GM23338 (cell line): ENCODE results near the gene ADCY5. TPM values are rescaled to one million over a fixed set of nuclear protein-coding genes. Genes with fewer than 3 reads are reported as not detected.

Experiments
- ATAC-seq: fragments of 200-7000 bp; cut with Tn5 transposase; 3 replicates; pipeline ENCODE4 v1.9.1; 2020
- DNase-seq: peaks from one replicate; pipeline ENCODE4 v3.0.0-alpha.2; 2015; ENCODE audit warnings: low spot score
- H2AFZ ChIP-seq: fragments of 200-600 bp; sonication (generic); 2 replicates; pipeline ENCODE4 v1.8.0; 2016; ENCODE audit warnings: antibody characterized with exemption, mild to moderate bottlenecking, moderate library complexity
- H3F3A ChIP-seq: fragments of 200-600 bp; sonication (generic); replicated peaks from 2 replicates; pipeline ENCODE4 v1.8.0; 2017; ENCODE audit warnings: antibody characterized with exemption, mixed run types, low read depth
- H3K27ac ChIP-seq: fragments of 200-600 bp; sonication (generic); 2 replicates; pipeline ENCODE4 v1.6.1; 2016; ENCODE audit warnings: low read depth
- H3K27me3 ChIP-seq: fragments of 200-600 bp; sonication (generic); 2 replicates; pipeline ENCODE4 v1.8.0; 2016; ENCODE audit warnings: mild to moderate bottlenecking, mixed run types, moderate library complexity; ENCODE audit not compliant: insufficient read depth
- H3K36me3 ChIP-seq: fragments of 200-600 bp; sonication (generic); 2 replicates; pipeline ENCODE4 v1.8.0; 2016; ENCODE audit warnings: mild to moderate bottlenecking; ENCODE audit not compliant: insufficient read depth
- H3K4me1 ChIP-seq: fragments of 200-600 bp; sonication (generic); 2 replicates; pipeline ENCODE4 v1.8.0; 2016; ENCODE audit warnings: mild to moderate bottlenecking, moderate library complexity; ENCODE audit not compliant: insufficient read depth
- H3K4me2 ChIP-seq: fragments of 200-600 bp; sonication (generic); 2 replicates; pipeline ENCODE4 v1.7.1; 2017; ENCODE audit warnings: mixed run types
- H3K4me3 ChIP-seq: fragments of 200-600 bp; sonication (generic); 2 replicates; pipeline ENCODE4 v1.6.1; 2016; ENCODE audit warnings: mixed run types
- H3K79me2 ChIP-seq: fragments of 200-600 bp; sonication (generic); replicated peaks from 2 replicates; pipeline ENCODE4 v1.8.0; 2017; ENCODE audit warnings: mild to moderate bottlenecking; ENCODE audit not compliant: insufficient read depth
- H3K9me2 ChIP-seq: fragments of 200-600 bp; sonication (generic); 2 replicates; pipeline ENCODE4 v1.8.0; 2017; ENCODE audit not compliant: insufficient read depth
- H4K20me1 ChIP-seq: fragments of 200-600 bp; sonication (generic); replicated peaks from 2 replicates; pipeline ENCODE4 v1.8.0; 2017; ENCODE audit warnings: mild to moderate bottlenecking; ENCODE audit not compliant: insufficient read depth
- H3K27ac Mint-ChIP-seq: 2 replicates; pipeline ENCODE4 v1.8.0; 2020; ENCODE audit warnings: inconsistent platforms, mild to moderate bottlenecking, moderate library complexity, mixed read lengths
- H3K27me3 Mint-ChIP-seq: 3 replicates; pipeline ENCODE4 v1.8.0; 2022; ENCODE audit warnings: low read depth, mild to moderate bottlenecking, moderate library complexity, mixed read lengths, inconsistent platforms; ENCODE audit not compliant: insufficient read depth, poor library complexity
- H3K36me3 Mint-ChIP-seq: 3 replicates; pipeline ENCODE4 v1.8.0; 2021; ENCODE audit warnings: low read depth, mild to moderate bottlenecking, inconsistent platforms, moderate library complexity, mixed read lengths
- H3K4me1 Mint-ChIP-seq: 3 replicates; pipeline ENCODE4 v1.8.0; 2020; ENCODE audit warnings: mild to moderate bottlenecking, inconsistent platforms, mixed read lengths
- H3K4me3 Mint-ChIP-seq: 3 replicates; pipeline ENCODE4 v1.8.0; 2021; ENCODE audit warnings: moderate library complexity, mild to moderate bottlenecking, inconsistent platforms, mixed read lengths
- H3K9me3 Mint-ChIP-seq: 3 replicates; pipeline ENCODE4 v1.8.0; 2020; ENCODE audit warnings: moderate library complexity, mild to moderate bottlenecking, inconsistent platforms, mixed read lengths
- EZH2 ChIP-seq: fragments of 200-600 bp; sonication (generic); IDR thresholded peaks from one replicate; pipeline ENCODE4 v1.8.0; 2017; ENCODE audit warnings: antibody characterized with exemption, mild to moderate bottlenecking, low read depth; ENCODE audit not compliant: unreplicated experiment
- REST ChIP-seq: IDR thresholded peaks from one replicate; pipeline ENCODE4 v1.6.1; 2018; ENCODE audit warnings: antibody characterized with exemption; ENCODE audit not compliant: unreplicated experiment
- polyA plus RNA-seq: library from polyadenylated mRNA; unstranded; fragments of >200 nt; fragmentation: Nextera tagmentation; extraction: Ambion mirVana; gene quantifications from 2 replicates; pipeline ENCODE4 v1.2.1, GENCODE V29; 2016
- total RNA-seq: library from RNA; depleted of rRNA; stranded (reverse); fragments of >200 nt; shearing (Covaris generic); gene quantifications from 2 replicates; pipeline ENCODE4 v1.2.3, GENCODE V29; 2014
- TF ChIP-seq, protein P1 (sequence below): fragments of 250-450 bp; sonication (Bioruptor Pico); IDR thresholded peaks from 2 replicates; pipeline ENCODE4 v1.5.0; 2020; ENCODE audit warnings: mild to moderate bottlenecking, moderate library complexity

ADCY5 gene
- total and polyA plus RNA-seq, 2 experiments from 2014 or later = 3.5 to 10.2 TPM

- DNase-seq (no peak), ATAC-seq (no peak)
- no peaks in the 10 kb centered on the region for H3K4me1 ChIP-seq
- no peak overlapping the region for H3K4me2 ChIP-seq
- no peaks in the 10 kb centered on the region for H3K9me3 Mint-ChIP-seq
- H3F3A ChIP-seq = no peaks in the 10 kb centered on the region
- H3K79me2 ChIP-seq = no peaks in the 10 kb centered on the region
- no peak overlapping the region for H2AFZ ChIP-seq
- no peaks in the 10 kb centered on the region for H3K27me3 ChIP-seq
- no peaks in the 10 kb centered on the region for H3K36me3 ChIP-seq
- H3K4me3 ChIP-seq = no peak overlapping the region
- H3K27ac Mint-ChIP-seq = no peak overlapping the region
- no peaks in the 10 kb centered on the region for H3K4me1 Mint-ChIP-seq
- TF ChIP-seq EZH2 = no peak
- TF ChIP-seq, protein P1, sequence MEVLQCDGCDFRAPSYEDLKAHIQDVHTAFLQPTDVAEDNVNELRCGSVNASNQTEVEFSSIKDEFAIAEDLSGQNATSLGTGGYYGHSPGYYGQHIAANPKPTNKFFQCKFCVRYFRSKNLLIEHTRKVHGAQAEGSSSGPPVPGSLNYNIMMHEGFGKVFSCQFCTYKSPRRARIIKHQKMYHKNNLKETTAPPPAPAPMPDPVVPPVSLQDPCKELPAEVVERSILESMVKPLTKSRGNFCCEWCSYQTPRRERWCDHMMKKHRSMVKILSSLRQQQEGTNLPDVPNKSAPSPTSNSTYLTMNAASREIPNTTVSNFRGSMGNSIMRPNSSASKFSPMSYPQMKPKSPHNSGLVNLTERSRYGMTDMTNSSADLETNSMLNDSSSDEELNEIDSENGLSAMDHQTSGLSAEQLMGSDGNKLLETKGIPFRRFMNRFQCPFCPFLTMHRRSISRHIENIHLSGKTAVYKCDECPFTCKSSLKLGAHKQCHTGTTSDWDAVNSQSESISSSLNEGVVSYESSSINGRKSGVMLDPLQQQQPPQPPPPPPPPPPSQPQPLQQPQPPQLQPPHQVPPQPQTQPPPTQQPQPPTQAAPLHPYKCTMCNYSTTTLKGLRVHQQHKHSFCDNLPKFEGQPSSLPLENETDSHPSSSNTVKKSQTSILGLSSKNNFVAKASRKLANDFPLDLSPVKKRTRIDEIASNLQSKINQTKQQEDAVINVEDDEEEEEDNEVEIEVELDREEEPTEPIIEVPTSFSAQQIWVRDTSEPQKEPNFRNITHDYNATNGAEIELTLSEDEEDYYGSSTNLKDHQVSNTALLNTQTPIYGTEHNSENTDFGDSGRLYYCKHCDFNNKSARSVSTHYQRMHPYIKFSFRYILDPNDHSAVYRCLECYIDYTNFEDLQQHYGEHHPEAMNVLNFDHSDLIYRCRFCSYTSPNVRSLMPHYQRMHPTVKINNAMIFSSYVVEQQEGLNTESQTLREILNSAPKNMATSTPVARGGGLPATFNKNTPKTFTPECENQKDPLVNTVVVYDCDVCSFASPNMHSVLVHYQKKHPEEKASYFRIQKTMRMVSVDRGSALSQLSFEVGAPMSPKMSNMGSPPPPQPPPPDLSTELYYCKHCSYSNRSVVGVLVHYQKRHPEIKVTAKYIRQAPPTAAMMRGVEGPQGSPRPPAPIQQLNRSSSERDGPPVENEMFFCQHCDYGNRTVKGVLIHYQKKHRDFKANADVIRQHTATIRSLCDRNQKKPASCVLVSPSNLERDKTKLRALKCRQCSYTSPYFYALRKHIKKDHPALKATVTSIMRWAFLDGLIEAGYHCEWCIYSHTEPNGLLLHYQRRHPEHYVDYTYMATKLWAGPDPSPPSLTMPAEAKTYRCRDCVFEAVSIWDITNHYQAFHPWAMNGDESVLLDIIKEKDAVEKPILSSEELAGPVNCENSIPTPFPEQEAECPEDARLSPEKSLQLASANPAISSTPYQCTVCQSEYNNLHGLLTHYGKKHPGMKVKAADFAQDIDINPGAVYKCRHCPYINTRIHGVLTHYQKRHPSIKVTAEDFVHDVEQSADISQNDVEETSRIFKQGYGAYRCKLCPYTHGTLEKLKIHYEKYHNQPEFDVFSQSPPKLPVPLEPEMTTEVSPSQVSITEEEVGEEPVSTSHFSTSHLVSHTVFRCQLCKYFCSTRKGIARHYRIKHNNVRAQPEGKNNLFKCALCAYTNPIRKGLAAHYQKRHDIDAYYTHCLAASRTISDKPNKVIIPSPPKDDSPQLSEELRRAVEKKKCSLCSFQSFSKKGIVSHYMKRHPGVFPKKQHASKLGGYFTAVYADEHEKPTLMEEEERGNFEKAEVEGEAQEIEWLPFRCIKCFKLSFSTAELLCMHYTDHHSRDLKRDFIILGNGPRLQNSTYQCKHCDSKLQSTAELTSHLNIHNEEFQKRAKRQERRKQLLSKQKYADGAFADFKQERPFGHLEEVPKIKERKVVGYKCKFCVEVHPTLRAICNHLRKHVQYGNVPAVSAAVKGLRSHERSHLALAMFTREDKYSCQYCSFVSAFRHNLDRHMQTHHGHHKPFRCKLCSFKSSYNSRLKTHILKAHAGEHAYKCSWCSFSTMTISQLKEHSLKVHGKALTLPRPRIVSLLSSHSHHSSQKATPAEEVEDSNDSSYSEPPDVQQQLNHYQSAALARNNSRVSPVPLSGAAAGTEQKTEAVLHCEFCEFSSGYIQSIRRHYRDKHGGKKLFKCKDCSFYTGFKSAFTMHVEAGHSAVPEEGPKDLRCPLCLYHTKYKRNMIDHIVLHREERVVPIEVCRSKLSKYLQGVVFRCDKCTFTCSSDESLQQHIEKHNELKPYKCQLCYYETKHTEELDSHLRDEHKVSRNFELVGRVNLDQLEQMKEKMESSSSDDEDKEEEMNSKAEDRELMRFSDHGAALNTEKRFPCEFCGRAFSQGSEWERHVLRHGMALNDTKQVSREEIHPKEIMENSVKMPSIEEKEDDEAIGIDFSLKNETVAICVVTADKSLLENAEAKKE (CRISPR knock-in tag) = no peak
- no peak for TF ChIP-seq REST
- H4K20me1 ChIP-seq = no peaks in the 10 kb centered on the region
- H3K36me3 Mint-ChIP-seq = no peaks in the 10 kb centered on the region
- H3K27ac ChIP-seq = no peak overlapping the region
- no peak overlapping the region for H3K4me3 Mint-ChIP-seq
- peaks cover 15% of the 10 kb centered on the region for H3K27me3 Mint-ChIP-seq
- H3K9me2 ChIP-seq = no peaks in the 10 kb centered on the region
Observed at GRCh38 chr3:123483146-123483545, 34.3 kb upstream of the ADCY5 start.
